ENCODE data around the gene ESRRB.

The ESRRB gene

GRCh38 chr14:76375947-76376404 lies at the start of gene ESRRB:
Gene ESRRB (plus strand): TSS chr14:76376137. CDS start chr14:76376402, 265 bp downstream.
- no peak for TF ChIP-seq CTCF (IDR thresholded peaks at IDR 0.05; ENCODE audit: low read depth, low read length)
- peak in 1 of 2 donors; percentile 21 for DNase-seq (ENCODE audit: low read depth in 2 of 2)
- H3K4me3 ChIP-seq (replicated peaks in 1 of 2; ENCODE audit: low read depth in 2 of 2, low read length in 2 of 2) = peak within 1 kb of the TSS; percentile 18 to 23

DNA sequence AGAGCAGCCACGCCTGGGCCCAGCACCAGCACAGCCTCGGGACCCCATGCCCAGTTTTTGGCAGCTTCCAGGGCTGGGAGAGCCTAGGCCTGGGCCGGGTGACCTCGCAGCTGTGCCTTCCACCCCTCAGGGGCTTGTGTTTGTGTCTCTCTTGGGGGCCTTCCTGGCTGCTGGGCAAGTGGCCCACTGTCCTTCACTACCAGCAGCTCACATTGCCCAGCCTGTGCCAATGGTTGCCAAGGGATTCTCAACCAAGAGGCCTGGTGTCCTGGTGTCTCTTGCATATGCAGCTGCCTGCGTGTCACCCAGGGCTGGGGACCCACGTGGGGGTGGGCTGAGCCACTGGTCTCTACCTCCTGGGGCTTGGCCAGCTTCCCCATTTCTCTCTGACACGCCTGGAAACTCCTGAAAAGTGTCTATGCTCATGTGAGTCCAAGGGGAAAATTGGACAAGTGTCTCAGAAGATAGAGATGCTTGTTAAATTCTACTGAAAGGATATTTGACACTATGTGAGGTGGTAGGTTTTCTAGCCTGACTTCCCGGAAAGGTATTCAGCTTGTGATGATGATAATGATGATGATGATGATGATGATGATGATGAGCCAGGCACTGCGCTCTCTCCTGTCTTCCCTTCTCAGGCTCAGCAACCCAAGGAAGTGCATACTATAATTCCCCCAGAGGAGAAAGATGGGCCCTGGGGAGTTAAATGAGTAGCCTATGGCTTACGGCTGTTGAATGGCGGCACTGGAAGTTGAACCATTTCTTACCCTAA lies 48.8 kb upstream of the ESRRB start:
- no peak for TF ChIP-seq CTCF (IDR thresholded peaks at IDR 0.05; ENCODE audit: low read depth, low read length)
- H3K4me3 ChIP-seq (replicated peaks in 1 of 2; ENCODE audit: low read depth in 2 of 2, low read length in 2 of 2) = no peak overlapping the region
- DNase-seq (ENCODE audit: low read depth in 2 of 2) = no peak

- TF ChIP-seq CTCF (IDR thresholded peaks at IDR 0.05; ENCODE audit: low read depth, low read length) = no peak
- no peak overlapping the region for H3K4me3 ChIP-seq (replicated peaks in 1 of 2; ENCODE audit: low read depth in 2 of 2, low read length in 2 of 2)
Measured at GRCh38 chr14:76328457-76329137, 47.3 kb upstream of the ESRRB start.

DNA sequence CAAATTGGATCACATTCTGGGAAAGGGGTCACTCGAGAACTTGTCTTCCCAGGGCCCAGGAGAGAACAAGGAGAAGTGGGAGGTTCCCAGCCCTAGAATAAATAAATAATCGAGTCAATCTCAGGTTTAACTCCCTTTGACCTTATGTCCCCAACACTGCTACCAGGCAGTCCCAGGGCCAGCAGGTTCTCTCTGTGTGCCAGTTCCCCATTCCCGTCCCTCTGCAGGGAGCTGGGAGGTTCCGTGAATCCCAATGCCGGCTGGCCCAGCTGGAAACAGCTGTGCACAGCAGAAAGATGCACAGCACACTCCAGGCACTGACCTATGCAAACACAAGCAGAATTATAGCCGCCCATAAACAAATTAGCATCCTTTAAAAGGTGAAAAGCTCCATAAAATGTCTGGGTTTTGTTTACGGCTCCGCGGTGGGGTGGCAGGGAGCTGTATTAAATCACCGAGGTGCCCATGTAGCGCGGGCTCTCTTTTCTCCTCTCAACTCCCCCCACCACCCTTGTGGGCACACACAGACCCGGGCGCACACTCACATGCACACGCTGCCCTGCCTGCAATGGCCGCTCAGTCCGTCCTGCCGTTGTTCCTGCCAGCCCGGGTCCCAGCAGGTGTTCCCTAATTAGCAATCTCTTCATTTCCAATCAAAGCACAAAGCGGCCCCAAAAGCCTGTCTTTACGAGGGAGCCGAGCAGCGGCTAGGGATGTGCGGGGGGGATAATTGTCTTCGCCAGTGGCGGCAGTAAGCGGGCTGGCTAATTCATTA lies 46.6 kb upstream of the ESRRB start:
- no peak for DNase-seq (ENCODE audit: low read depth in 2 of 2)
- H3K4me3 ChIP-seq (replicated peaks in 1 of 2; ENCODE audit: low read depth in 2 of 2, low read length in 2 of 2) = no peak overlapping the region
- no peak for TF ChIP-seq CTCF (IDR thresholded peaks at IDR 0.05; ENCODE audit: low read depth, low read length)

More at GRCh38 chr14:76328457-76329137, 47.3 kb upstream of the ESRRB start:
- no peak for DNase-seq (ENCODE audit: low read depth in 2 of 2)

DNA sequence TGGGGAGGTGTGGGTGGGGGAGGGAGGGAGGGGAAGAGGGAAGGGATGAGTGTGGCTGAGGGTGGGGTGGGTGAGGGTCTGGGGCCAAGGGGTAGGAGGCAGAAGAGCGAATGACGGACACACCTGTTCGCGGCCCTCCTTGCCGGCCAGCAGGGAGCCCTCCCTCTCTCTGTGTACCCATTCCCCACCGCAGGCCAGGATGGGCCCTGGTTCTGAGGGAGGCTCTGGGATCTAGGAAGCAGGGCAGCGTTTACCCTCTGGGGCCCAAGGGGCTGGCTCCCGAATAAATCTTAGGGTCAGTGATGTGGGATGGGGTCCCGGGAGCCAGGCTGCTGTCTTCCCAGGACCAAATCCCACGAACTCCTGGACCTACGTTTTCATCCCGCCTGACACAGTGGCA lies 46.0 kb upstream of the ESRRB start:
- no peak for TF ChIP-seq CTCF (IDR thresholded peaks at IDR 0.05; ENCODE audit: low read depth, low read length)
- no peak overlapping the region for H3K4me3 ChIP-seq (replicated peaks in 1 of 2; ENCODE audit: low read depth in 2 of 2, low read length in 2 of 2)
- DNase-seq (ENCODE audit: low read depth in 2 of 2) = no peak

GRCh38 chr14:76330411-76331327 lies 45.3 kb upstream of the ESRRB start:
- no peak for DNase-seq (ENCODE audit: low read depth in 2 of 2)
- H3K4me3 ChIP-seq (replicated peaks in 1 of 2; ENCODE audit: low read depth in 2 of 2, low read length in 2 of 2) = no peak overlapping the region
- TF ChIP-seq CTCF (IDR thresholded peaks at IDR 0.05; ENCODE audit: low read depth, low read length) = no peak

Measured in cardiac fibroblast (primary cell).